ENCODE data around the gene LINGO4.
A peak's percentile ranks its signal among the peaks of the same experiment; 100 is the strongest.
"Not testable (repeated sequence)": the region's sequence is repeated elsewhere in the genome, so short reads cannot be mapped to it uniquely, and the experiment has no call there.

Gene LINGO4

GRCh38 chr1:151782026-151782425 lies 23.2 kb downstream of the LINGO4 start:
- not testable (repeated sequence) for DNase-seq (ENCODE audit: low read depth)

DNA sequence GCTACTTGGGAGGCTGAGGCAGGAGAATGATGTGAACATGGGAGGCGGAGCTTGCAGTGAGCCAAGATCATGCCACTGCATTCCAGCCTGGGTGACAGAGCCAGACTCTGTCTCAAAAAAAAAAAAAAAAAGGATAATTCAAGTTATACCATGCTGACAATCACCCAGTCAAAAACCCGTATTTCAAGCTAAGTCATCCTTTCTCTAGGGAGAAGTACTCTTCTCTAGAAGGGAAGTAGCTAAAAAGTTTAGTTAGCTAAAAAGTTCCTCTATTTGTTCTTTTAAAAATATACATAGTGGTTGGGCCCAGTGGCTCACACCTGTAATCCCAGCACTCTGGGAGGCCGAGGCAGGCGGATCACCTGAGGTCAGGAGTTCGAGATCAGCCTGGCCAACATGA lies 24.5 kb downstream of the LINGO4 start:
- not testable (repeated sequence) for DNase-seq (ENCODE audit: low read depth)

DNA sequence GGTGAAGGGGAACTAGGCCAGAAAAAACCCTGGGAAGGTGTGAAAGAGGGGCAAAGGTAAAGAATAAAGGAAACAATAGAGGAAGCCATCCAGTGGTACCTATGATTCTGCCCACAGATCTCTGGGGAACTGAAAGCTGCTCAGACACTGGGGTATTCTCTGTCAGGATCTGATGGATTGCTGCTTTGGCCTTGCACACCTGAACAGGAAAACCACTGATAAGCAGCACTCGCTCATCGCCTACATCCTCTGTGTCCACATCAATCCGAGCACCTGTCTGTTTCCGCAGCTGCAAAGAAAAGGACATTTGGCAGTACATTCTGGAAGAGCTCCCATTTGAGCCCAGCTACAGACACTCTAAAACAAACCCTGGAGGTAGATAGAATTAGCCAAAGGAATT lies 25.4 kb downstream of the LINGO4 start:
- no peak for DNase-seq (ENCODE audit: low read depth)

DNA sequence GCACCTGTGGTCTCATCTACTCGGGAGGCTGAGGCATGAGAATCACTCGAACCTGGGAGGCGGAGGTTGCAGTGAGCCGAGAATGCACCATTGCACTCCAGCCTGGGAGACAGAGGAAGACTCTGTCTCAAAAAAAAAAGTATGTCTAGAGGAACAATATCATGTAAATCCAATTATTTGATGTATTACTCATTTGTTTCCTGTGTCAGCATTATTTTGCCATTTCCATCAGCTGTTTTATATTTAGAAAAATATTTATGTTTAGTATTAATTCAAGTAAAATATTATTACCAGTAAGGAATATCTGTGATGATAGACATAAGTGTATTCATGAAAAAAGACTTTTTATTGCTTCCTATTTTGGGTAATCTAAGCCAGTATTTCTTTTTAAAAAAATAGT lies 27.9 kb downstream of the LINGO4 start:
- DNase-seq (ENCODE audit: low read depth), result no peak

DNA sequence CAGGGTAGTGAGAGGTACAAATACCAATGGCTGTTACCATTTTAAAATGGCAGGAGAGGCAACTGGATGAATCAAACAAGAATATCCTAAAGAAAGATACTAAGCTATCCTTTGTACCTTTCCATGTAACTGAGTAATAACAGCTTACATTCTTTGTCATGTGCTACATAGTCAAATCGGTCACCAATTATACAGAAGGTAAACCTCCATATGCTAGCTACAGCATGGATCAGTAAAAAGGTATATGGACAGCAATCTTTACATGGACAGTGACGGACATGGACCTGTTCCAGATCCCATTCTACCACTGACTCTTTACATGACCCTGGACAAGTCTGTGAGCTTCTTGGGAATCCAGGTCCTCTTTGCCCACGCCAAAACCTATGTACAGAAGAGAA lies 28.6 kb downstream of the LINGO4 start:
- DNase-seq (ENCODE audit: low read depth), result no peak

DNA sequence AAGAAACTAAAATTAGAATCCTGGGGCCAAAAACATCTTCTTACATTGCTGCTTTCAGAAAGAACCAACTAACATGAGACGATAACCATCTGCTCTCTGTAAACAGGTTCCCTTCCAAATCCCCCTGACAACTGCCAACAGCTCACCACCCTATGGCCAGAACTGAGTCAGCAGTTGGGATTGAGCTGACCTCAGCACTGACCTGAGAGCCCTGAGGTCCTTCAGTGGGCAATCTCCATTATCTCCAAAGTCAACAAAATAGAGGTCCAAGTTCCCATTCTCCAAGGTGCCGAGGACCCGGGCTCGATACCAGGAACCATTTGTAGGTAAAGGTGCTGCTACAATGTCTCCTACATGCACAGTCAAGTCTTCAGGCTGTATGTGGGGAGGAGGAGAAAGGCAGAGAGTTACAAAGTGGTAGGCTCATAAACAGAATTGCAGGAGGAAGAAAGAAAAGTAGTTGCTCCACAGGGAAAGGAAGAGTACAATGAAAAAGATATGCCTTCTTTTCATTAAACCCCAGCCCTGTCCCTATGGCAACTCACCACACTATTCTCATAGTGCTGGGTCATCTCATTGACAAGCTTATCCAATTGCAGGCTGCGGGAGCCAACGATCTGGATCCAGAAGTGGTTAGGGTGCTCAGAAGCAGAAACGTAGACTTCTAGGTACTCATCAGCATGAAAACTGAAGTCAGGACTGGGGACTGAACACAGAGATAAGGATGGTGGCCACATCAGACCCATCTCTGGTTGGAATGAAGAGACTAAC lies 29.1 kb downstream of the LINGO4 start:
- DNase-seq (ENCODE audit: low read depth), result no peak

- DNase-seq (ENCODE audit: low read depth), result no peak
These were observed 30.8 kb downstream of the LINGO4 start for GRCh38 chr1:151774256-151774922.

DNA sequence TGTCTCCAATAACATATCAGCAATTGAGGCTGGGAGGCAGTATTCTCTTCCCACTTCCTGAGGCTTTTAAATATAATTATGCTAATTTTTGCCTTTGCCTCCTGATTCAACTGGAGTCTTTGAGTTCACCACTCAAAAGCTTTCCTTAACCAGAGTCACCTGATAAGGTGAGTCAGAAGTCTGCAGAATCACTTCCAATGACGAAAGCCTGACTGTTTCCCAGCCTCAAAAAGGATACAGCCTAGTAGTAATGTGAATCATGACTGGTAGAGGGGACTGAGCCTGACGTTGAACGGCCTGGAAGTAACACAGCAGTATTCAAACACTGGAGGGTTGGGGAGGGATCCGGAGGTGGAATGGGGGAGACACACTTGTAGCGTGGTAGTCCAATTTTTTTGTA lies 31.5 kb downstream of the LINGO4 start:
- DNase-seq (ENCODE audit: low read depth), result no peak

DNA sequence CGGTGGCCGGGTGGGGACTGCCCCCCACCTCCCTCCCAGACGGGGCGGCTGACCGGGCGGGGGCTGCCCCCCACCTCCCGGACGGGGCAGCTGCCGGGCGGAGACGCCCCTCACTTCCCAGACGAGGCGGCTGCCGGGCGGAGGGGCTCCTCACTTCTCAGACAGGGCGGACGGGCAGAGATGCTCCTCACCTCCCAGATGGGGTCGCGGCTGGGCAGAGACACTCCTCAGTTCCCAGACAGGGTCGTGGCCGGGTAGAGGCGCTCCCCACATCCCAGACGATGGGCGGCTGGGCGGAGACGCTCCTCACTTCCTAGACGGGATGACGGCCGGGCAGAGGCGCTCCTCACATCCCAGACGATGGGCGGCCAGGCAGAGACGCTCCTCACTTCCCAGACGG lies 35.9 kb downstream of the LINGO4 start:
- not testable (repeated sequence) for DNase-seq (ENCODE audit: low read depth)

- not testable (repeated sequence) for DNase-seq (ENCODE audit: low read depth)
These were observed 36.7 kb downstream of the LINGO4 start for GRCh38 chr1:151768351-151769066.

GRCh38 chr1:151763990-151764389 lies 41.2 kb downstream of the LINGO4 start:
- no peak for DNase-seq (ENCODE audit: low read depth)

DNA sequence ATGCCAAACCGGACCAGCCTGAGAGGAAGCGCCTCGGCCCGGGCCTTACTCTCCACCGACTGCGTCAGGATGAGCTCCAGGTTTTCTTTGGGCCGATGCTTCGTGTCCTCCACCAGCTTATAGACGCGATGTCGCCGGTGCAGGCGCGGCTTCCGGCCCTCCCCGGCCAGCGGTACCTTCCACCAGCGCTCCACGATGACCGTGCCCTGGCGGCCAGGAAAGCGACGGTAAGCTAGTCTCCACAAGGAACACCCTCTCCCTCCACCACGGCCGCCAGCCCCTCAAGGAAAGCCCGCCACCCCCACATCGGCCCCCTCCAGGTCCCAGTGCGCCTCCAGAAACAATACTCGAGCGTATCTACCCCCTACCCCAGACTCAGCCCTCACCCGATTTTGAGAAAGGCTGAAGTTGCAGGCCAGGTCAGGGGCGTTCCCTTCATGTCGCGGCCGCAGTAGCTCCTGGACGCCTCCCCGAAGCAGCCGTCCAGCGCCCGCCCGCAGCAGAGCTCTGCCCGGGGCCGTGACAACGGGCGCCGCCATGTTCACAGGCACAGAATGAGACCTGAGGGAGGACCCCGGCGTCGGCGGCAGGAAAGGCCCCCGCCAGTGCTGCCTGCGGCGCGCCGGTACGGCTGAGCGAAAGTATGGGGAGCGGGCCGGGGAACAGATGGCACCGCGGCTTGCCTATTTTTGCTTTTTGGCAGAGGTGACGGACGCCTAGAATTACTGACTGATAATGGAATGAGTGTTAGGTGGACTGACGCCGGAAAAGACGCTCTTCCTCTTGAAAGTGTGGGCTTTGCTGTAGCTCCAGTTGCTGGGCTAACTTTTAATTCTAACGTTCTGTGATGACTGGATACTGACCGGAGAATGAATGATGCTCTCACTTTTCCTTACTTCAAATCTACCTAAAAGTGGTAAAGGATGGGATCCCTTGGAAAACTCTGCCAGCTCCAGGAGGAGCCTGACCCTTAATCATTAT lies 42.0 kb downstream of the LINGO4 start, which contains the start of gene MRPL9:
MRPL9 (minus strand) TSS at position 556 of the 981 bp plus-strand sequence; CDS start at position 539, 17 bp downstream.
- DNase-seq (ENCODE audit: low read depth), result peak; percentile 70

- no peak for DNase-seq (ENCODE audit: low read depth)
These were observed 44.4 kb downstream of the LINGO4 start for GRCh38 chr1:151760597-151761385.

GRCh38 chr1:151759241-151759640 lies 46.0 kb downstream of the LINGO4 start:
- DNase-seq (ENCODE audit: low read depth), result no peak

DNA sequence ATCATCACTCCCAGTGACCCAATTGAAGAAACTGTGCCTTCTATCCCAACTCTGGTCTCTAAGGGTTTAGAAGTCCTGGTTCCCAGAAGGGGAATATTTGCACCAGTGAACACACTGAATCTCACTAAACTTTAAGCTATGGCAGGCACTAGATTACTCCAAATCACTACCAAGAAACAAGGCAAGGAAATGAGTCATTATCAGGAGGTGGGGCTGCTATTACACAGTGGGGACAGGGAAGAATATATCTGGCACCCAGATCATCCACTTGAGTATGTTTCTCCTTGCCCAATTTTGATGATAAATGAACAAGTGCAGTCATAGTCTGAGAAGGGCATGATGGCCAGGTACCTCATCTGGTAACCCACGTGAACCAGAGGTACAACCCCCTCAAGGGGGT lies 48.9 kb downstream of the LINGO4 start:
- DNase-seq (ENCODE audit: low read depth), result no peak

Measured in stimulated activated CD8-positive, alpha-beta memory T cell treated with anti-CD3 and anti-CD28 coated beads, Interleukin-12 subunit alpha, Interleukin-12 subunit beta, amount 100 ng/mL, for 4 hours (primary cell).